HL-60/S4 (cell line): ENCODE measurements around the gene GPC3.

Experiments
- in situ Hi-C: fragments of 300-500 bp; cut with MboI; formaldehyde crosslinking; loops from 2 replicates; pipeline ENCODE4 v1.14.3; 2022; ENCODE audit warnings: low sequenced_read_pairs

Gene GPC3

DNA sequence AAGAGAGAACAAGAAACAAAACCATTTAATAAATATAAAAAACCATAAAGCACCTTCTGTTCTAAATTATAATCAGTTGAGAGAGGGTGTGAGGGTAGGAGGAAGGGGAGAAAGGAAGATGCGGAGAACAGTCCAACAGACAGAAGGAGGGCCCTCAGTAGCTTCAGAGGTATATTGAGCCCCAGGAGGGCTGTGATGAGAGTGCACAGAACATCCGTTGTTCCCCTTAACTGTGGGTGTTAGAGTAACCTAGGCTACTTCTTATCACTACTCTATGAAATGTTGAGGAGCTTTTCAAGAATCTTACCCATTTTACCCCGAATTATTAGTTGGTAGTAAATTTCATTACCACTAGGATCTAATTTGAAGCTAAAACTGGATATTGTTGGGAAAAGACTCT is 13.8 kb downstream of the GPC3 start:
- in situ Hi-C loops: no loop called here

DNA sequence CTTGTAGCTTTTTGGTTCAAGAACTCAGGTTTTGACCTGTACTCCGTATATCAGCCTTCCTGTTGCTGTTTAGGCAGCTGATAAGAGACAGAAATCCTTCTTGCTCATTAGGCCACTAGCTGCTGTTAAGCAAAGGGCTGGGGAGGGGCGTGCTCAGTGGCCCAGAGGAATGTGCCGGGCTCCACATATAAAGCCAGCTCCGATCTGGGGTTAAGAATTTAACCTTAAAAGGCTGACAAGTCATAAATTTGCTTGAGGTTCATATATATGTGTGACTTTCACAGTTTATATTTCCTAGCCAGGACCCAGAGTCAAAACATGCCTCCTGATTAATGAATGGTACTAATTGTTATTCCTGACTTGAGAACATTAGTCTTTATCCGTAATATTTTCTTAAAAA is 15.3 kb downstream of the GPC3 start:
- in situ Hi-C loops: no loop called here

DNA sequence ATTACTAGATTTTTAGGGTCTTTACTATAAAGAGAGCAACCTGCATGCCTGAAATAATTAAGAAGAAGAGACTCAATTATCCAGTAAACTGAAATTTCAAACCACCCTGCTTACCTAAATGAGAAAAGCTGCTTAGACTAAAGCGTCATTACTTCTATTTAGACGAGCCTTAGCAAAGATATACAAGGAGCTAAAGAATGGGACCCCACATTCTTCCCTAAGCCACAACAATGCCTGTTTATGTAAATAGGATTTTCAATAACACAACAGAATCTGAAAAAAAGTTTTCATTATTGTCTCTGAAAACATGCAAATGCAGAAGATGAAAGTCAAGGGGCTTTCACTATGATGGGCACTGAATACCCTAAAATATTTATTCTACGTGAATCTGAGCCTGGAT is 16.2 kb downstream of the GPC3 start:
- in situ Hi-C loops: no loop called here

DNA sequence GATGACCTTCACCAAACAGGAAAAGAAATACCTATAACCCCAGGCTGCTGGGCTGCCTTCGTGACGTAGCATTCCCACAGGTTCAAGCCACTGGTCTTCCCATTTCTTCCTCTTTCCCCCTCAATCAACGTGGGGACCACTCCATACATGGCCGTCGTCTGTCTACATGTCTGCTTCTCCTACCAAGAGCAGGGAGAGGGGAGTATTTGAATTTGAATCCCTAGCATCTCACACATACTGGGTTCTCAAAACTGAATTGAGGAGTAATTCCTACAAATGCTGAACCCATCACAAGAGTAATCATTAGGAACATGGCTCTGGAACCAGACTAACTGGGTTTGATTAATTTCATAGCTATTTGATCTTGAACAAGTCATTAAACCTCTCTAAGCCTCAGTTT is 17.3 kb downstream of the GPC3 start:
- in situ Hi-C loops: no loop called here

GRCh38 chrX:133966199-133966598 is 19.2 kb downstream of the GPC3 start:
- in situ Hi-C loops: no loop called here

DNA sequence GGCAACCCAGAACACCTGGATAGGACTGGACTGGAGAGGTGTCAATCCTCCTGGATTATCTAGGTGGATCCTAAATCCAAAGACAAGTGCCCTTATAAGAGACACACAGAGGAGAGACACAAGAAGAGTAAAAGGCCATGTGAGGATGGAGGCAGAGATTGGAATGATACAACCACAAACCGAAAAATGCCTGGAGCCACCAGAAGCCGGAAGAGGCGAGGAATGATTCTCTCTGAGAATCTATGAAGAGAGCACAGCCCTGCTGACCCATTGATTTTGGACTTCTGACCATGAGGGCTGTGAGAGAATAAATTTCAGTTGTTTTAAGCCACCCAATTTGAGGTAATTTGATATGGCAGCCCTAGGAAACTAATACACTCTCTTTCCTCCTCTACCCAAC is 20.1 kb downstream of the GPC3 start:
- in situ Hi-C loops: no loop called here

DNA sequence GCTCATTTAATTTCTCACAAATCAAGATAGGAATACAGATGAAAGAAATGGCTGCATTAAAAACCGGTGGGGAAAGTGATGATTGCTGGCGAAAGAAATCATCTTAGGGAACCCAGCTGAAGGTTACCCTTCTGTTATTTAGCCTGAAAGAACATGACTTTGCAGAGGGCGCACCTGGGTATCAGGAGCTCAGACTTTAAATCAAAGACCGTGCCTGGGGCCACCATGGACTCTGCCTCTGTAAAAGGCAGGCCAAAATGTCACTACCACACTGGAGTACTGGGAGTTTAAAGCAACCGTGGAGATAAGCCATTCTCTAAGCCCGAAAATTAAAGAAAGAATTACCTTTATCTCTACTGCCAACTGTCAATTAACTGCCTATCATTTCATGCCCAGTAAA is 24.3 kb downstream of the GPC3 start:
- in situ Hi-C loops: no loop called here

DNA sequence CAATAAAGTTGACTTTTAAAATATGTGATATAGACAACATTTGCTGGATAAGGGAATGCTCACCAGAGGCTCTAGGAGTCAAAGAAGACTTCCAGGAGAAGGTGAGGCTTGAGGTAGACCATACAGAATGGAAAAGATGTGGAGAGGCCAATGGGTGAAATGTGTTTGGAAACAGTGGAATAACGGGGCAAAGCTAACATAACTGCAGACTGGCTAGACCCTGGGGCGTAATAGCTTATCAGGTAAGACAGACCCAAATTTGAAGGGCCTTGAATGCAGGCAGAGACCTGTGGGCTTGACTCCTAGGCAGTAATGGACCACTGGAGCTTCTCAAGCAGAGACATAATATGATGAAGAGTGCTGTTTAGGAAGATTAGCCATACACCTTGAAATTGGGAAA is 25.4 kb downstream of the GPC3 start:
- in situ Hi-C loops: no loop called here

- in situ Hi-C loops: no loop called here
Measured at GRCh38 chrX:133958997-133959688, 26.3 kb downstream of the GPC3 start.

DNA sequence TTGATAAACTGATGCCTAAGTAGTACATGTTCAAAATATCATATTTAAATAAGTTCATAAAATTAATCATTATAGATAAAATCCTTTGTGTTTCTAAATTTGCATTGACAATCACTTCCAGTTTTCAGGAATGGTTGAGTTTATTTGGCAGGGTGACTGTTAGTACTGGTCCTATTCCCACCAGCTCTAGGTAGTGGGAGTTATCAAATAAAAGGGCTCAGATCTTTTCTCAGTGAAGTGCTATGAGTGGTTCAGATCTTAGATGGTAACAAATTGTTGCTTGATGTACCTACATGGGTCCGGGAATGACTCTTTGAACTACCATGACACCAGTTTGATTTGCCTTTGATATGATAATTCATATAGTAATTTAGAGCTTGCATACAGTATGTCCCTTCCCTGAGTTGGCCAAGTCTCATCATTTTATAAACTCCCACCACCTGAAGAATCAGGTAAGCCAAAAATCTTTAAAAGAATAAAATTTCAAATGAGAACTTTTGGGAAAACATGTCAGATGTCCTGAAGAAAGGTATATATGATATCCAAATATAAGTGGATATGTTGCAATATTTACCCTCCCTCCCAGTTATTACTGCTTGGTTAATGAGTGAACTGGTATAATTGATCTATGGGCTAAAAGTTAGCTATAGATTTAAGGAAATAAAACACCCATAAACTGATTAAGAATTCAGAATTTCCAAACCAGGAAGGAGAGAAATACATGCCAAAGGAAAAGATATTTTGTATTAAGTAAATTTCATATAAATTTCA is 28.6 kb downstream of the GPC3 start:
- in situ Hi-C loops: no loop called here

DNA sequence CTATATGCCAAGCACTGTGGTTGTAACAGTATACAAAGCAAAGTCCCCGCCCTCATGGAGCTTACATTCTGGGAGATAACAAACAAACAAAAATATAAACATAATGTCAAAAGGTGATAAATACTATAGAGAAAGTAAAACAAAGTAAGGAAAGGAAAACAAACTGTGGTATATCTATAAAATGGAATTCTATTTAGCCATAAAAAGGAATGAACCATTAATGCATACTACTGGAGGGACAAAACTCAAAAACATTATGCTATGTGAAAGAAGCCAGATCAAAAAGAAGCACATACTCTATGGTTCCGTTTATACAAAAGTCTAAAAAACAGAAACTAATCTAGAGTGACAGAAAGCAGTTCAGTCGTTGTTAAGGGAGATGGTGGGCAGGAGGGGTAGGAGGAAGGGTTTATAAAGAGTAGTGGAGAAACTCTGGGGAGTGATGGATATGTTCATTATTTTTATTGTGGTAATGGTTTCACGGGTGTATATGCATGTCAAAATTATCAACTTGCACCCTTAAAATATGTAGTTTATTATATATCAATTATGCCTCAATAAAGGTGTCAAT is 31.5 kb downstream of the GPC3 start:
- in situ Hi-C loops: no loop called here

DNA sequence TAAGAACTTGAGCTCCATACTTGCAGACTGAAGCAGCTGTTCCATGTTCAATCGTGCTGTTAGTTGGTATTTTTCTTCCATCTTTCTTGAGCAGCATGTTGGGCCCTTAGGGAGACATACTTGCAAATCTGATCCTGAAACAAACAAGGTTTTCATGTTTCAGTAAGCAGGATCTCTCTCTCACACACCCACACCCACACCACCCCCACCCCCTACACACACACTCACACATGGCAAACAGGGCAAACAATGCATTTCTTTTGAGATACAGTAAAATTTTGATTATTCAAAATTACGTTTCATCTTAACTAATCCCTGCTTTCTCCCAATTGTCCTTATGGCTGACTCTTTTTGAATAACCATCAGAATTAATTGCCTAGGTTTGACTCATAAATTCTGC is 32.3 kb downstream of the GPC3 start:
- in situ Hi-C loops: no loop called here

- in situ Hi-C loops: no loop called here
Measured at GRCh38 chrX:133951098-133951497, 34.3 kb downstream of the GPC3 start.

DNA sequence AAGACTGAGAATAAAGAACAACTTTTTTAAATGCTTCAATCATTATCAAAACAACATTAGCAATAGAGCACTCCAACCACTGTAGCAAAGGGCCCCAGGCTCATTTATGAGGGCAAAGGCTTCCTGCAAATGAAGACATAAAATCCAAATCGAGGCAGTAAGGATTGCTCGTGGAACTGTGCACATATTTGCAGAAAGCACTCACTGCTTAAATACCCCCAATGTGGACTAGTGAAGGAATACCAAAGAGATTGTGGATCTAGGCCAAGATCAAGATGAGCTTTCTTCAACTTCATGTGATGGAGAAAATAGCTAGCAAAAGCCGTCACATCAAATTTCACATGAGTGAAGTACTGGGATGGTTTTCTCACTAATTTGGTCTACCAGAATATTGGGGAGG is 35.2 kb downstream of the GPC3 start:
- in situ Hi-C loops: no loop called here

DNA sequence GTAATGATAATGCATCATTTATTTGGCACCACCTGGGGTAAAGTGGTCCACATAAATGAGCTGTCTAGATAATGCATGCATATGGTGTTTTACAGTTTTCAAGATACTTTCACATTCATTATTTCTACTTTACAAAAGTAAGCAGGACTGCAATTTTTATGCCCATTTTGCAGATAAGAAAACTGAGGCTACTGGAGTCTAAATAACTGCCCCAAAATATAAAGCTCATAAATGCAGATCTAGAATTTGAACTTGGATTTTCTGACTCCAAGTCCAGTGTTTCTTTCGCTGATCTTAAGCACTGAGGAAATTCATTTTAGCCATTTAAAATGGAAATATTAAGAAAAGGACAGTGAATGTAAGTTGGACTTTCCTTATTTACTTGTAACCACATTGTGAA is 36.5 kb downstream of the GPC3 start:
- in situ Hi-C loops: no loop called here

DNA sequence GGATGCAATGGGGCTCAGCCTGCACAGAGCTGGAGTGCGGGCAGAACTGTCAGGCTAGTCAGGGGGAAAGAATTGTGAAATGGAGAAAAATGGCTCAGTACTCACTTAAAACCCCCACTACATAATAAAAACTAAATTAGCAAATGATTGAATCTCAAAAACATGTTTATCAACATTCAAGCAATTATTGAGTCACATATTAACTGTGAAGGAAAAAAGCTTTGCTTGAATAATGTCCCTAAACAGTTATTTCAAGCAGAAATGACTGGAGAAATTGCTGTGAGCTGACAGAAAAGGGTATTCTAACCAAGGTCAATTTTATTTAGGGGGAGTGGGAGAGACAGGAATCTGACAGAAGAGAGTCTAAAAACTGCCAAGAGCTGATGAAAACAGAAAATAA is 37.4 kb downstream of the GPC3 start:
- in situ Hi-C loops: no loop called here

- in situ Hi-C loops: no loop called here
Measured at GRCh38 chrX:133947022-133947421, 38.4 kb downstream of the GPC3 start.

DNA sequence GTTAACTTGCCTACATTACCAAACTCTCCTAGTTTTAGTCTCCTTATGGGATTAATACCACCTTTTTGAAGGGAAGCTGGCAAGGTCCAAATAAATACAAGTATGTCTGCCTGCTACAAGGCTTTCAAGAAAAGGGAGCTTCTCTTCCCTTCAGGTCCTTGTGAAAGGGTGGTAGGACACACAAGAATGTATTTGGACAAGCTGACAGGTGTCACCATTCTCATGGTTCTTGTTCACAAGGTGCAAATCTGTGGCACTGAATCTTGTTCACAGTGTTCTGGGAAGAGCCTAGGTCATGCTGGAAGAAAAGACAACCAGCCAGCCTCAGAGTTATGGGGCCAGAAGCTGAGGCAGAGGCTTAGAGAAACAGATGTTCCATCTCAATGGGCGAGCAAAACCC is 41.9 kb downstream of the GPC3 start:
- in situ Hi-C loops: no loop called here

- in situ Hi-C loops: no loop called here
Measured at GRCh38 chrX:133939655-133940302, 45.6 kb downstream of the GPC3 start.

DNA sequence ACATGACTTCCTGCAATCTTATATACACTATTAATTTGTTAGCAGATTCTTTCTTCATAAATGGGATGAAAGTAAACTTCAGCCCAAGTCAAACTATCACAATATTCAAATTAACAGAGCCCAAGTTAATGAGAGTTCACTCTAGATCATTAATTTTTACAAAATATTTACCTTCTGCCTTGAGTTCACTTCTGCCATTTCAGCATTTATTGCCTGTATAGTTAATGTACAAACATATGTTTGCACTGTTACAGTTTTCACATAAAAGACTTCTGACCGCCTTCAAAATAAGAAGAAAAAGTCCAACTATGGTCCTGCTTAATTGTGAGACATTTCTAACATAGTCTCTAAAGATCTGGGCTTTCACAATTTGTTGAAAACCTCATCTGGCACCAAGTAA is 46.9 kb downstream of the GPC3 start:
- in situ Hi-C loops: no loop called here

DNA sequence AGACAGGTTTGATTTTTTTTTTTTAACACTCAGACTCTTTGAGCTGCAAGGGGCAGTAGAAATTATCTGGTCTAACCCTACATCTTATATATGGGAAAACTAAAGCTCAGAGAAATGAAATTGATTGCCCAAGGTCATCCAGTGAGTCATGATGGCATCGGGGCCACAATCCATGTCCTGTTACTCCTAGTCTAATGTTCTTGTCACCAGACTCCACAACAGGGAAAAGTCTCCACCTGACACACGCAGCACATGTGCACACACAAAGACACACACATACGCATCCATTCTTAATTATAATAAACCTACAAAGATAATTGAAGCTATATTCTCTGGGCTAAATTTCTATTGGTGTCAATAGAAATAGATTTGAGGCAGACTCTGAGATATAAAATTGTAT is 48.4 kb downstream of the GPC3 start:
- in situ Hi-C loops: no loop called here

DNA sequence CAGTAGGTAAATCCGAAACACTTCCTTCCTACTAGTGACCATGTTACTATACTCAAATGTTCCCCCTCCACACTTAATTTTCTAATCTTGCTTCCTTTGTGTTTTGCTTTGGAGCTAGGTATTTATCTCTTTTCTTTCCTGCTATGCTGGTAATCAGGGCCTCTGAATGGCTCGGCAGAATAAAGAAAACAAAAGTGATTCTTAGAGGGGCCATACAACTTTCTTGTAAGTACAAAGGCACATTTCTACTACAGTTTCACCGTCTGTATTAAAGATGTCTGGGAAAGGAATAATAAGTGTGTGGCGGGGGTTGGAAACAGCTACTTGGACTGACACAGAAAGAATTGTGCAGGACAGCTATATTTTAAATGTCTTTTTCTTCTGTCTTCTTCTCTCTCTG is 50.3 kb downstream of the GPC3 start:
- in situ Hi-C loops: no loop called here
